ENCODE data around the gene CEP43.
"Not testable (repeated sequence)": the region's sequence is repeated elsewhere in the genome, so short reads cannot be mapped to it uniquely, and the experiment has no call there.

The CEP43 gene

GRCh38 chr6:166999145-166999883, at the start of gene CEP43:
Gene CEP43, plus strand, starts transcription at chr6:166999397. Its CDS starts 16 bp downstream, at chr6:166999413.
- peak within 1 kb of the TSS; percentile 98 for H3K4me3 ChIP-seq (ENCODE audit: low read depth, low read length)
- peak; percentile 80 for DNase-seq (ENCODE audit: low read depth)

- DNase-seq (ENCODE audit: low read depth), result no peak
- H3K4me3 ChIP-seq (ENCODE audit: low read depth, low read length), result no peak overlapping the region
Measured at GRCh38 chr6:166949528-166950442, 49.4 kb upstream of the CEP43 start.

GRCh38 chr6:166950443-166950821, 48.8 kb upstream of the CEP43 start:
- no peak for DNase-seq (ENCODE audit: low read depth)
- H3K4me3 ChIP-seq (ENCODE audit: low read depth, low read length), result no peak overlapping the region

- not testable (repeated sequence) for DNase-seq (ENCODE audit: low read depth); H3K4me3 ChIP-seq (ENCODE audit: low read depth, low read length)
Measured at GRCh38 chr6:166950892-166951669, 48.1 kb upstream of the CEP43 start.

- no peak for DNase-seq (ENCODE audit: low read depth)
- no peak overlapping the region for H3K4me3 ChIP-seq (ENCODE audit: low read depth, low read length)
Measured at GRCh38 chr6:166951670-166952060, 47.5 kb upstream of the CEP43 start.

GRCh38 chr6:166952121-166952520, 47.1 kb upstream of the CEP43 start:
- H3K4me3 ChIP-seq (ENCODE audit: low read depth, low read length), result no peak overlapping the region
- DNase-seq (ENCODE audit: low read depth), result no peak

GRCh38 chr6:166952567-166953486, 46.4 kb upstream of the CEP43 start:
- DNase-seq (ENCODE audit: low read depth), result no peak
- H3K4me3 ChIP-seq (ENCODE audit: low read depth, low read length), result no peak overlapping the region

- H3K4me3 ChIP-seq (ENCODE audit: low read depth, low read length), result no peak overlapping the region
- DNase-seq (ENCODE audit: low read depth), result no peak
Measured at GRCh38 chr6:166954118-166954713, 45.0 kb upstream of the CEP43 start.

- H3K4me3 ChIP-seq (ENCODE audit: low read depth, low read length), result peak overlapping the region; percentile 78
- DNase-seq (ENCODE audit: low read depth), result no peak
Measured at GRCh38 chr6:166955121-166955864, 43.9 kb upstream of the CEP43 start.

GRCh38 chr6:166955865-166956443, 43.2 kb upstream of the CEP43 start:
- H3K4me3 ChIP-seq (ENCODE audit: low read depth, low read length), result peak overlapping the region; percentile 78
- no peak for DNase-seq (ENCODE audit: low read depth)

GRCh38 chr6:166956444-166957086, 42.6 kb upstream of the CEP43 start, which contains the start of gene RNASET2:
Gene RNASET2, minus strand, starts transcription at chr6:166956550. Its CDS starts 368 bp downstream, at chr6:166956182.
- peak; percentile 57 for DNase-seq (ENCODE audit: low read depth)
- H3K4me3 ChIP-seq (ENCODE audit: low read depth, low read length), result peak within 1 kb of the TSS; percentile 78

- peak overlapping the region; percentile 78 for H3K4me3 ChIP-seq (ENCODE audit: low read depth, low read length)
- DNase-seq (ENCODE audit: low read depth), result no peak
Measured at GRCh38 chr6:166957087-166957804, 42.0 kb upstream of the CEP43 start.

- no peak for DNase-seq (ENCODE audit: low read depth)
- H3K4me3 ChIP-seq (ENCODE audit: low read depth, low read length), result no peak overlapping the region
Measured at GRCh38 chr6:166957805-166958076, 41.5 kb upstream of the CEP43 start.

GRCh38 chr6:166958926-166959861, 40.0 kb upstream of the CEP43 start:
- DNase-seq (ENCODE audit: low read depth), result no peak
- no peak overlapping the region for H3K4me3 ChIP-seq (ENCODE audit: low read depth, low read length)

GRCh38 chr6:166959911-166960608, 39.1 kb upstream of the CEP43 start:
- no peak overlapping the region for H3K4me3 ChIP-seq (ENCODE audit: low read depth, low read length)

More at GRCh38 chr6:166959911-166960608, 39.1 kb upstream of the CEP43 start:
- no peak for DNase-seq (ENCODE audit: low read depth)
